ENCODE measurements around the gene PAX7.

PAX7 gene

GRCh38 chr1:18770799-18771198 is 140.2 kb downstream of the PAX7 start:
- H3K27me3 ChIP-seq (ENCODE audit: insufficient read depth, low read length): no peaks in the 10 kb centered on the region
- WGBS: 93% methylated on average over 5 of the region's 5 CpGs

GRCh38 chr1:18773753-18774152 is 143.1 kb downstream of the PAX7 start:
- no peak overlapping the region for H3K9ac ChIP-seq (ENCODE audit: low read depth, low read length)
- no peaks in the 10 kb centered on the region for H3K9me3 ChIP-seq (ENCODE audit: insufficient read depth, low read depth, low read length)
- 94% methylated on average over 9 of the region's 9 CpGs for WGBS
- H3K4me1 ChIP-seq (ENCODE audit: insufficient read depth, low read length): peaks cover 13% of the 10 kb centered on the region
- no peaks in the 10 kb centered on the region for H3K36me3 ChIP-seq (ENCODE audit: insufficient read depth, low read length)
- H3K27me3 ChIP-seq (ENCODE audit: insufficient read depth, low read length): no peaks in the 10 kb centered on the region
- no peak overlapping the region for H3K27ac ChIP-seq (ENCODE audit: low read depth, low read length)
- no peak overlapping the region for H3K4me3 ChIP-seq (ENCODE audit: low read length)

More at GRCh38 chr1:18770799-18771198, 140.2 kb downstream of the PAX7 start:
- Histone ChIP-seq H3K4me1 (ENCODE audit: insufficient read depth, low read length) (no peaks in the 10 kb centered on the region), H3K4me3 (ENCODE audit: low read length) (no peak overlapping the region), H3K27ac (ENCODE audit: low read depth, low read length) (no peak overlapping the region), H3K9ac (ENCODE audit: low read depth, low read length) (no peak overlapping the region), H3K9me3 (ENCODE audit: insufficient read depth, low read depth, low read length) (no peaks in the 10 kb centered on the region), H3K36me3 (ENCODE audit: insufficient read depth, low read length) (no peaks in the 10 kb centered on the region)

- Histone ChIP-seq H3K27me3 (ENCODE audit: insufficient read depth, low read length) (no peaks in the 10 kb centered on the region), H3K4me3 (ENCODE audit: low read length) (no peak overlapping the region), H3K4me1 (ENCODE audit: insufficient read depth, low read length) (peaks cover 13% of the 10 kb centered on the region), H3K36me3 (ENCODE audit: insufficient read depth, low read length) (no peaks in the 10 kb centered on the region), H3K27ac (ENCODE audit: low read depth, low read length) (no peak overlapping the region), H3K9me3 (ENCODE audit: insufficient read depth, low read depth, low read length) (no peaks in the 10 kb centered on the region), H3K9ac (ENCODE audit: low read depth, low read length) (no peak overlapping the region)
- 90% methylated on average over 1 of the region's 1 CpG for WGBS
Measured at GRCh38 chr1:18775341-18775740, 144.7 kb downstream of the PAX7 start.

GRCh38 chr1:18776777-18777176 is 146.1 kb downstream of the PAX7 start:
- no peaks in the 10 kb centered on the region for H3K9me3 ChIP-seq (ENCODE audit: insufficient read depth, low read depth, low read length)
- H3K4me3 ChIP-seq (ENCODE audit: low read length): no peak overlapping the region
- no peaks in the 10 kb centered on the region for H3K27me3 ChIP-seq (ENCODE audit: insufficient read depth, low read length)
- H3K9ac ChIP-seq (ENCODE audit: low read depth, low read length): no peak overlapping the region
- no peaks in the 10 kb centered on the region for H3K36me3 ChIP-seq (ENCODE audit: insufficient read depth, low read length)
- peaks cover 13% of the 10 kb centered on the region for H3K4me1 ChIP-seq (ENCODE audit: insufficient read depth, low read length)
- no peak overlapping the region for H3K27ac ChIP-seq (ENCODE audit: low read depth, low read length)
- 51% methylated on average over 3 of the region's 3 CpGs for WGBS

- Histone ChIP-seq H3K27ac (ENCODE audit: low read depth, low read length) (no peak overlapping the region), H3K4me1 (ENCODE audit: insufficient read depth, low read length) (peaks cover 13% of the 10 kb centered on the region), H3K9ac (ENCODE audit: low read depth, low read length) (no peak overlapping the region), H3K9me3 (ENCODE audit: insufficient read depth, low read depth, low read length) (no peaks in the 10 kb centered on the region), H3K36me3 (ENCODE audit: insufficient read depth, low read length) (no peaks in the 10 kb centered on the region), H3K27me3 (ENCODE audit: insufficient read depth, low read length) (no peaks in the 10 kb centered on the region), H3K4me3 (ENCODE audit: low read length) (no peak overlapping the region)
- 57% methylated on average over 6 of the region's 6 CpGs for WGBS
Measured at GRCh38 chr1:18778437-18778836, 147.8 kb downstream of the PAX7 start.

GRCh38 chr1:18781031-18781430 is 150.4 kb downstream of the PAX7 start:
- Histone ChIP-seq H3K36me3 (ENCODE audit: insufficient read depth, low read length) (no peaks in the 10 kb centered on the region), H3K27me3 (ENCODE audit: insufficient read depth, low read length) (peaks cover 4% of the 10 kb centered on the region; the same call in 1 of the 2 replicates), H3K4me3 (ENCODE audit: low read length) (no peak overlapping the region), H3K9ac (ENCODE audit: low read depth, low read length) (no peak overlapping the region), H3K27ac (ENCODE audit: low read depth, low read length) (no peak overlapping the region), H3K4me1 (ENCODE audit: insufficient read depth, low read length) (peaks cover 18% of the 10 kb centered on the region), H3K9me3 (ENCODE audit: insufficient read depth, low read depth, low read length) (no peaks in the 10 kb centered on the region)

GRCh38 chr1:18783705-18784481 is 153.2 kb downstream of the PAX7 start:
- peak overlapping the region; percentile 29 for H3K9ac ChIP-seq (ENCODE audit: low read depth, low read length)
- no peak overlapping the region for H3K27ac ChIP-seq (ENCODE audit: low read depth, low read length)
- no peaks in the 10 kb centered on the region for H3K9me3 ChIP-seq (ENCODE audit: insufficient read depth, low read depth, low read length)
- WGBS: 66% methylated on average over 28 of the region's 28 CpGs
- no peaks in the 10 kb centered on the region for H3K36me3 ChIP-seq (ENCODE audit: insufficient read depth, low read length)
- H3K27me3 ChIP-seq (ENCODE audit: insufficient read depth, low read length): peaks cover 4% of the 10 kb centered on the region; the same call in 1 of the 2 replicates
- peak overlapping the region; percentile 53 for H3K4me3 ChIP-seq (ENCODE audit: low read length)
- H3K4me1 ChIP-seq (ENCODE audit: insufficient read depth, low read length): peaks cover 5% of the 10 kb centered on the region

- Histone ChIP-seq H3K4me1 (ENCODE audit: insufficient read depth, low read length) (peaks cover 5% of the 10 kb centered on the region), H3K36me3 (ENCODE audit: insufficient read depth, low read length) (no peaks in the 10 kb centered on the region), H3K9ac (ENCODE audit: low read depth, low read length) (peak overlapping the region; percentile 29; the same call in 1 of the 2 replicates), H3K4me3 (ENCODE audit: low read length) (peak overlapping the region; percentile 53), H3K27ac (ENCODE audit: low read depth, low read length) (no peak overlapping the region), H3K9me3 (ENCODE audit: insufficient read depth, low read depth, low read length) (no peaks in the 10 kb centered on the region), H3K27me3 (ENCODE audit: insufficient read depth, low read length) (peaks cover 4% of the 10 kb centered on the region; the same call in 1 of the 2 replicates)
- 55% methylated on average over 15 of the region's 15 CpGs for WGBS
Measured at GRCh38 chr1:18784482-18784831, 153.8 kb downstream of the PAX7 start.

- Histone ChIP-seq H3K27me3 (ENCODE audit: insufficient read depth, low read length) (peaks cover 4% of the 10 kb centered on the region; the same call in 1 of the 2 replicates), H3K4me1 (ENCODE audit: insufficient read depth, low read length) (peaks cover 5% of the 10 kb centered on the region), H3K9me3 (ENCODE audit: insufficient read depth, low read depth, low read length) (no peaks in the 10 kb centered on the region), H3K9ac (ENCODE audit: low read depth, low read length) (no peak overlapping the region), H3K36me3 (ENCODE audit: insufficient read depth, low read length) (no peaks in the 10 kb centered on the region), H3K27ac (ENCODE audit: low read depth, low read length) (no peak overlapping the region), H3K4me3 (ENCODE audit: low read length) (no peak overlapping the region)
- WGBS: 80% methylated on average over 3 of the region's 3 CpGs
Measured at GRCh38 chr1:18786149-18786548, 155.5 kb downstream of the PAX7 start.

GRCh38 chr1:18787825-18788385 is 157.3 kb downstream of the PAX7 start:
- Histone ChIP-seq H3K4me1 (ENCODE audit: insufficient read depth, low read length) (peaks cover 5% of the 10 kb centered on the region), H3K9me3 (ENCODE audit: insufficient read depth, low read depth, low read length) (no peaks in the 10 kb centered on the region), H3K27ac (ENCODE audit: low read depth, low read length) (no peak overlapping the region), H3K27me3 (ENCODE audit: insufficient read depth, low read length) (peaks cover 4% of the 10 kb centered on the region; the same call in 1 of the 2 replicates), H3K36me3 (ENCODE audit: insufficient read depth, low read length) (no peaks in the 10 kb centered on the region), H3K4me3 (ENCODE audit: low read length) (no peak overlapping the region), H3K9ac (ENCODE audit: low read depth, low read length) (no peak overlapping the region)
- whole genome bisulfite sequencing: 64% methylated on average over 3 of the region's 3 CpGs

GRCh38 chr1:18789246-18789645 is 158.6 kb downstream of the PAX7 start:
- WGBS: 85% methylated on average over 4 of the region's 4 CpGs
- Histone ChIP-seq H3K36me3 (ENCODE audit: insufficient read depth, low read length) (no peaks in the 10 kb centered on the region), H3K4me1 (ENCODE audit: insufficient read depth, low read length) (peaks cover 7% of the 10 kb centered on the region), H3K9me3 (ENCODE audit: insufficient read depth, low read depth, low read length) (no peaks in the 10 kb centered on the region), H3K27ac (ENCODE audit: low read depth, low read length) (no peak overlapping the region), H3K9ac (ENCODE audit: low read depth, low read length) (no peak overlapping the region), H3K4me3 (ENCODE audit: low read length) (no peak overlapping the region), H3K27me3 (ENCODE audit: insufficient read depth, low read length) (no peaks in the 10 kb centered on the region; the same call in 1 of the 2 replicates)
